Stimulated activated CD4-positive, alpha-beta T cell treated with anti-CD3 and anti-CD28 coated beads, Interleukin-2, amount 100 ng/mL, for 48 hours (primary cell): Measurements from ENCODE around the gene CSNK1G2.

Experiments used
- DNase-seq, 2 donors: peaks; one replicate each; pipeline ENCODE4 v3.0.0-alpha.2; 2020

CSNK1G2 gene

DNA sequence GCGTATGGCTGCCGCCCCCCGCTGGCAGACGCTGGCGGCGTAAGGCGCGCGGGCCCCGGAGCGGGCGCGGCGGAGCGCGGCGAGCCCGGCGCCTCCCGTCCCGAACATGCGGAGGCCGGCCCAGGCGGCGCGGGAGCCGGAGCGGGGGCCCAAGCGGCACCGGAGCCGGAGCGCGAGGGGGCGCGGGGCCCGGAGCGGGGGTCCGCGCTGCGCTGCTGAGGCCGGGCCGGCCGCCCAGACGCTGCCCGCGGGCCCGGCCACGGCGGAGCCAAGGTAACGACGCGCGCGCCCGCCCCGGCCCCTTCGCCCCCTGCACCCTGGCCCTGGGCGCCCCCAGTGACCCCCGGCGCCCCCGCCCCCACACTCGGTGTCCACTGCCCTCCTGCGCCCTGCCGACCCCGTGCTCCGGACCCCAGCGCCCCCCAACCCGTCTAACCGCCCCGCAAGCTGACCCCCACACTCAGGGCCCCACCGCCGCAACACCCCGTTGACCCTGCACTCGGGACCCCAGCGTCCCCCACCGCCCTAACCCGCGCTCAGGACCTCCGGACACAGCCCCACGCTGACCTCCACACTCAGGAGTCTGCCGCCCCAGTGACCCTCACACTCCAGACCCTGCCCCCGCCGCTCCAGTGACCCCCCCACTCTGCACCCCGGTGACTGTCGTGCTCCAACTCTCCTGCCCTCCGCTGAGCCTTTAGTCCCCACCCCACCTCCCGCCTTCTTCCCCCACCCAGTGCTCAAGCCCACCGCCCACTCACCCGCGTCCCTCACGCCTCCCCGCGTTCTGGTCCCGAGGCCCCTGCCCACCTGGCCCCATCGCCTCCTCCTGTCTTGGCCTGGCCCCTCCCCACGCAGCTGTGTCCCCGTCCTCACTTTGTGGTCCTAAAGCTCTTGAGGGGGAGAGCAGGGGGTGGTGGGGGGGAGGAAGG lies at the start of gene CSNK1G2:
TSS of gene CSNK1G2 (plus strand) at position 27 of the 932 bp plus-strand sequence. CDS start 28,601 bp downstream, outside the sequence.
- DNase-seq, result peak in 1 of 2 donors; percentile 26

DNA sequence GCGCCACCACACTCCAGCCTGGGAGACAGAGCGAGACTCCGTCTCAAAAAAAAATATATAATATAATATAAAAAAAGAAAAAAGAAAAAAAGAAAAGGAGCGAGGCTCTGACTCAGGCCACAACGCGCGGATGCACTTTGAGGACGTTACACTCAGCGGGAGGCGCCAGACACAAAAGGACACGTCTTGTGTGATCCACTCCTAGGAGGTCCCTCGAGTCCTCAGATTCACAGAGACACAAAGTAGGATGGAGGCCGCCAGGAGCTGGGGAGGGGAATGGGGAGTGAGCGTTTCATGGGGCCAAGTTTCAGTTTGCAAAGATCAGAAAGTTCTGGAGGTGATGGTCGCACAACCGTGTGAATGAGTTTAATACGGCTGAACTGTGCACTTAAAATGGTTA lies 47.2 kb upstream of the CSNK1G2 start:
- DNase-seq, result no peak

DNA sequence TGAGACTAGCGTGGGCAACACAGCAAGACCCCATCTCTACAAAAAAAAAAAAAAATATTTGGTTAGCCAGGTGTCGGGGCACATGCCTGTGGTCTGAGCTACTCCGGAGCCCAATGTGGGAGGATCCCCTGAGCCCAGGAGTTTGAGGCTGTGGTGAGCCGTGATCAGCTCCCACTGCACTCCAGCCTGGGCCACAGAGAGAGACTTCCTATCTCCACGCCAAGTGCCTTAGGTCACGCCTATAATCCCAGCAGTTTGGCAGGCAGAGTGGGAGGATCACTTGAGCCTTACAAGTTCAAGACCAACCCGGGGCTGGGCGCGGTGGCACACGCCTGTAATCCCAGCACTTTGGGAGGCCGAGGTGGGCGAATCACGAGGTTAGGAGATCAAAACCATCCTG lies 44.5 kb upstream of the CSNK1G2 start:
- no peak for DNase-seq

DNA sequence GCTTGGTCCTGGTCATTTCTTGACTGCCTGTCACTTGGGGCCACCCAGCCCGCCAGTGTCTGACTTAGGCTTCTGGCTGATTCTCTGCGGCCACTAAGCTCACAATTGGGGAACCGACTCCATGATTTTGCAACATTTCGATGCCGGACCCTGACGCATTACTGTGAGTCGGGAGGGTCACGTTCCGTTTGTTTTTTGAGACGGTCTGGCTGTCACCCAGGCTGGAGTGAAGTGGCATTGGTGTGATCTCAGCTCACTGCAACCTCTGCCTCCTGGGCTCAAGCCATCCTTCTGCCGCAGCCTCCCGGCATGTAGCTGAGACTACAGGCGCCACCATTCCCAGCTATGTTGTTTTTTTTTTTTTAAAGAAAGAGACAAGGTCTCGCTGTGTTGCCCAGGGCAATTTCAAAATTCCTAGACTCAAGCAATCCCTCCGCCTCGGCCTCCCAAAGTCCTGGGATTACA lies 39.0 kb upstream of the CSNK1G2 start:
- DNase-seq, result no peak

DNA sequence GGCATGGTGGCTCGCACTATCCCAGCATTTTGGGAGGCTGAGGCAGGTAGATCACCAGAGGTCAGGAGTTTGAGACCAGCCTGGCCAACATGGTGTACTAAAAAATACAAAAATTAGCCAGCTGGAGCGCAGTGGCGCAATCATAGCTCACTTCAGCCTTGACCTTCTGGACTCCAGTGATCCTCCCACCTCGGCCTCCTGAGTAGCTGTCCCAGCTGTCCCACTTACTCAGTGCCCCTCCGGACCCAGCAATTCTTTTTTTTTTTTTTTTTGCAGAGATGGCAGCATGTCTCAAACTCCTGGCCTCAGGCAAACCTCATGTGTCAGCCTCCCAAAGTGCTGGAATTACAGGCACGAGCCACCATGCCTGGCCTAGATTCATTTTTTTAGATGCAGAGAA lies 38.0 kb upstream of the CSNK1G2 start:
- DNase-seq, result no peak

DNA sequence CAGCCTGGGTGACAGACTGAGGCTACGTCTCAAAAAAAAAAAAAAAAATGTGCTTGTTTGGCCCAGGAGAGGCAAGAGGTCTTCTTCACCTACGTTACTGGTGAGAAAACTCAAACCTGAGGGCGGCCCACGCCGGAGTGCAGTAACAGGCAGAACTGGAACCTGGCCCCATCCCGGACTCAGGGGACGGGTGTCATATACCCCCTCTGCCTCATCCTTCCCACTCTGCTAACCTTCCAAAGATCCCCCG lies 36.2 kb upstream of the CSNK1G2 start:
- DNase-seq, result no peak

DNA sequence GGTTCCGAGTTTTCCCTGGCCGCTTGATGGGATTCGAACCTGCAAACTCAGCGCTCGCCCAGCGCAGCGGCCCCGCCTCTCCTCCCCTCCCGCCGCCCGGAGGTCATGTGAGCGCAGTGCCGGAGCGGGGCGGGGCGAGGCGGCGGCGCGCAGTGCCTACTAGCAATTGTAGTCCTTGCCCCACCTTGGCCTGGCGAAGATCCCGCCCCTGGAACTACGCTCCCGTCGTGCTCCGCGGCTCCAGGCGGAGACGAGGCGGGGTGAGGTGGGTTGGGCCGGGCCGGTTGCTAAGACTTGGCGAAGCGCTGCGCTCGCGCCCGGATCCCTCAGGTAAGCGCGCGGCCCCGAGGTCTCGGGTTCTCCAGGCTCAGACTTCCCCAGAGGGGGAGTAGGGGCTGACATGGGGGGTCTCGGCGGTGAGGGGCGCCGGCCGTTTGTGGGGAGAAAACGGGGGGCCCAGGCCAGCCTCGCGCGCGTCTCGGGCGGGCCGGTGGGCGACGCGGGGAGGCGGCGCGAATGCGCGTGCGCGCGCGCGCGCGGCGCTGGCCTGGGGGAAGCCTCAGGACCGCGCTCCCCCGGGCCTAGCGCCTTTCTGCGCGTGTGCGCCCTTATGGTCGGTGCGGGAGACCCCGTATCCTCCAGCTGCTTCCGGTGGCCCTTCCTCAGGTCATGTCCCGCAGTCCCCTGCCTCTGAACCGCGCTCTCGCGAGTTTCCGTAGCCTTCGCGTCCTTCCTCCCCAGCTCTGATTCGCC lies 35.7 kb upstream of the CSNK1G2 start, which contains the start of the genes ADAT3 and SCAMP4:
TSS of gene ADAT3 (plus strand) at position 290 of the 753 bp plus-strand sequence. CDS start 6,649 bp downstream, outside the sequence.
TSS of gene SCAMP4 (plus strand) at position 290 of the 753 bp plus-strand sequence. CDS start 9,621 bp downstream, outside the sequence.
- peak; percentile 95 to 96 for DNase-seq

DNA sequence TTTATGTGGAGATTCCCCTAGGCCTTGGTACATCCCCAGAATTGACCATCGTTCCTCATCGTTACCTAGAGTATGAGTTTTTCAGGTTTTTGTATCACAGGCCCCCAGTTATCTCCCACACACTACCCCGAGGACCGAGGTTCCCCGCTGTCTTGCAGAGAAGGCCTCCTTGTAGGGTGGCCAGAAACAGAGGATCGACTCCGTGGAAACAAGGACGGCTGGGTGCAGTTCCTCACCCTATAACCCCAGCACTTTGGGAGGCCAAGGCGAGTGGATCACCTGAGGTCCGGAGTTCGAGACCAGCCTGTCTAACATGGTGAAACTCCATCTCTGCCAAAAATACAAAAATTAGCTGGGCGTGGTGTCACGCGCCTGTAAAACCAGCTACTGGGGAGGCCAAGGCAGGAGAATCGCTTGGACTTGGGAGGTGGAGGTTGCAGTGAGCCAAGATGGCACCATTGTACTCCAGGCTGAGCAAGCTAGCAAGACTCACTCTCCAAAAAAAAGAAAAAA lies 35.1 kb upstream of the CSNK1G2 start:
- DNase-seq, result no peak

DNA sequence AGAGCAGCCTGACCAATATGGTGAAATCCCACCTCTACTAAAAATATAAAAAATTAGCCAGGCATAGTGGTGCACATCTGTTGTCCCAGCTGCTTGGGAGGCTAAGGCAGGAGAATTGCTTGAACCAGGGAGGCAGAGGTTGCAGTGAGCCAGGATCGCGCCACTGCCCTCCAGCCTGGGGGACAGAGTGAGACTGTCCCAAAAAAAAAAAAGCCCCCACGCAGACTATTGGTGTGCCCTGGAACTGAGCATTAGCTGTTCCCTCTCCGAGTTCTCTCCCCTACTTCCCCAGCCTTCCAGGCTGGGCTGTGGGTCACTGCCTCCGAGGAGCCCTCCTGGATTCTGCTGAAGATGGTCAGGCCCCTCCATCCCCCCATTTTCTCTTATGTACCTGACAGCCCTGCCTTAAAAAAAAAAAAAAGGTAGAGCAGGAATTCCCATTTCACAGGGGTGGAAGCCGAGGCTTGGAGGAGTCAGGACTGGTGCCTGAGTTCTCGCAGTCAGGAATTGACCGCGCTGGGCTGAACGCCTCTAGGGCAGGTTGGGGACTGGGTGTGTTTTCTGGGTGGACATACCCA lies 33.9 kb upstream of the CSNK1G2 start:
- no peak for DNase-seq

DNA sequence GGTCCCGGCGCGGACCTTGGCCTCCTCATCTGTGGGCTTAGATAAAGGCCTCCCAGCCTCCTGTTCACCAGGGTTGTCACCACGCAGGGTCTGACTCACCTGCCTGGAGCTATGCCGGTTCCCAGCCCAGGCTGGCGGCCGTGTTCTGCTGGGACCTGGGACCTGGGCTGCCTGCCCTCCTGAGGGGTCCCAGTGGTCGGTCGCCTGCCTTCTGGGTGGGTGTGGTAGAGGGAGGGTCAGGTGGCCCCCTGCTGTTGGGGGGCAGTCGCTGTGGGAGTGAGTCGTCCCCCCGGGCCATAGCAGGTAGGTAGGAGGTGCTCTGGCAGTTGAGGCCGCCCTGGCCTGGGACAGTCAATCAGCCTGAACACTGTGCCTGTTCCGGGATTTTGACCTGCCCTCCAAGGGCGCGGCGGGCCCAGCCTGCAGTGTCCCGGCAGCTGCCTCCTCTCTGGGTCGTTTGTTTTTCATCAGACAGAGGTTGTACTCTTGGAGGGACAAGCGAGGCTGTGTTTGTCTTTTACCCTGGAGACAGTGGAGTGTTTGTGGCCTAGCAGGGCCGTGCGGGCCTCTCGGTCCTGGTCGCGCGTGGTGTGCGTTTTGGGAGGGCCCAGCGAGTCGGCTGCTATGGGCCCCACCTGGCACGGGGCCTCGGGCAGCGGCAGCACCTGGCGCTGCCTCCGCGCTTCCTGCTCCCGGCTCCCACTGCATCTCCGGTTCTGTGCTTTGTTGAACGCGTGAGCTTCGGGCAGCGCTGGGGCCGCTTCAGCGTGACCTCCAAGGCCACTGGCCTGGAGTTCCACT lies 33.2 kb upstream of the CSNK1G2 start:
- no peak for DNase-seq

DNA sequence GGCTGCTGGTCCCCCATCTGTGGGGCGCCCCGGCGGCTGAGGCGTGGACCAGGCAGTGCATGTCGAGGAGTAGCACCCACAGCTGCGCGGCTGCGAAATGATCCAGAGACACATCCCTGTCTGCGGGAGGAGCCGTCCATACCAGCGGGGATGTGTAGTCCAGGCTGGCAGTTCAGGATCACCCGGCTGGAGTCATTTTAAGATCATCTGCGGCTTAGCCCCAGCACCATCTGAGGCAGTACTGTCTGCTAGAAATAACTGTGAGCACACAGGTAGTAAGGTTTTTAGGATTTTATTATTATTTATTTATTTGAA lies 32.7 kb upstream of the CSNK1G2 start:
- no peak for DNase-seq

DNA sequence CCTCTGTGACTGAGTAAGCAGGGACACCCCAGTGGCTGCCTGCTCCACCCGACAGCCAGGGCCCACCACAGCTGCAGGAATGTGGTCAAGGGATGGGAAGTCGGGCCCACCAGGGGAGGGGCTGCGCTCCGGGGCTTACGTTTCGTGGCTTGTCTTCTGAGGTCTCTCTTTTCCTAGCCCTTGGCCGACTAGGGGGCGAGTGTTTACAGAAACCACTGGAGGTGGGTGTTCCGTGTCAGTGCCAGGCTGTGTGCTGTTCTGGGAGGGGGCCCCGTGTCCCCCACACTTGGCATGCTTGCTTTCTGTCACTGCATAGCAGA lies 31.3 kb upstream of the CSNK1G2 start:
- DNase-seq, result no peak

DNA sequence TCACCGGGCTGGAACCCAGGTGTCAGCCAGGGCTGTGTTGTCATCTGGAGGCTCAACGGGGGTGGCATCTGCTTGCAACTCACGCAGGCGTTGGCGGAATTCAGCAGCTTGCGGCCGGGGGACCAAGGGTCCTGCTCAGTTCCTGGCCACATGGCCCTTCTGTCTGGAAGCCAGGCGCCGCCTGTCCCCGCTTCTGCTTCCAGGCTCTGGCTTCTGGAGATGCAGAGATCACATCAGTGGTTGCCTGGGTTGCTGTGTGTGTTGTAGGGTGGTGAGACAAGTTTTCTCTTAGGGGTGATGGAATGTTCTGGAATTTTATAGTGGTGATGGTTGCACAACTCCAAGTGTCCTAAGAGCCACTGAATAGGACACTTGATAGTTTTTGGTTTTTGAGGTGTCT lies 30.8 kb upstream of the CSNK1G2 start:
- no peak for DNase-seq

DNA sequence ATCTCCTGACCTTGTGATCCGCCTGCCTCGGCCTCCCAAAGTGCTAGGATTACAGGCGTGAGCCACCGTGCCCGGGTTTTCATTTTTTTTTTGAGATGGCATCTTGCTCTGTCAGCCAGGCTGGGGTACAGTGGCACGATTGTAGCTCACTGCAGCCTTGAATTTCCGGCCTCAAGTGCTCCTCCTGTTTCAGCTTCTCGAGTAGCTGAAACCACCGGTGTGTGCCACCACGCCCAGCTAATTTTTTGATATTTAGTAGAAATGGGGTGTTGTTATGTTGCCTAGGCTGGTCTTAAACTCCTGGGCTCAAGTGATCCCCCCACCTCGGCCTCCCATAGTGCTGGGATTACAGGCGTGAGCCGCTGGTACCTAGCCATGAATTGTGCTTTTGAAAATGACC lies 29.9 kb upstream of the CSNK1G2 start:
- DNase-seq, result no peak

DNA sequence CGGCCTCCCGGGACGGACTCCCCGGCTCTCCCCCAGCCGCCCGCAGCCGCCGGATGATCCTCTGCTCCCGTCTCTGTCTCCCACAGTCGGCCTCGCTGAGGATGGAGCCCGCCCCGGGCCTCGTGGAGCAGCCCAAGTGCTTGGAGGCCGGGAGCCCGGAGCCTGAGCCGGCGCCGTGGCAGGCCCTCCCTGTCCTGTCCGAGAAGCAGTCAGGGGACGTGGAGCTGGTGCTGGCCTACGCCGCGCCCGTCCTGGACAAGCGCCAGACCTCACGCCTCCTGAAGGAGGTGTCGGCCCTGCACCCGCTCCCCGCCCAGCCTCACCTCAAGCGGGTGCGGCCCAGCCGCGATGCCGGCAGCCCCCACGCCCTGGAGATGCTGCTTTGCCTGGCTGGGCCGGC lies 29.0 kb upstream of the CSNK1G2 start:
- DNase-seq, result no peak

DNA sequence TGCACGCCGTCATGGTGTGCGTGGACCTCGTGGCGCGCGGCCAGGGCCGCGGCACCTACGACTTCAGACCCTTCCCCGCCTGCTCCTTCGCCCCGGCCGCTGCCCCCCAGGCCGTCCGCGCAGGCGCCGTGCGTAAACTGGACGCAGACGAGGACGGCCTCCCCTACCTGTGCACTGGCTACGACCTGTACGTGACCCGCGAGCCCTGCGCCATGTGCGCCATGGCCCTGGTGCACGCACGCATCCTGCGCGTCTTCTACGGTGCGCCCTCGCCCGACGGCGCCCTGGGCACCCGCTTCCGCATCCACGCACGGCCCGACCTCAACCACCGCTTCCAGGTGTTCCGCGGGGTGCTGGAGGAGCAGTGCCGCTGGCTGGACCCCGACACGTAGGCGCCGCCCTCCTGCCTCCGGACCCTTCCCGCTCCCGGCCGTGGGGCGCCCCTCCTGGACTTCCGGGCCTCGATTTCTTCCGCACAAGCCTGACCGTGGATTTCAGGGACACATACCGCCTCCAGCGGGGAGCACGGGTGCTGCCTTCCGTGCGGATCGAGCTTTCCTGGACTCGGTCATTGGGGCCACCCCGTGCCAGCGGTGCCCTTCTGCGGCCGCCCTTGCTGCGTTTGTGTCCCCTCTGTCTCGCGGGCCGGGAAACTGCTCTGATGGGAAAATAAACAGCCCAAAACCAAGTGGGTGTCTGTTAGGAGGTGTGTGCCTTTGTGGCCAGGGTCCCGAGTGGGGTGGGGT lies 28.0 kb upstream of the CSNK1G2 start:
- no peak for DNase-seq

DNA sequence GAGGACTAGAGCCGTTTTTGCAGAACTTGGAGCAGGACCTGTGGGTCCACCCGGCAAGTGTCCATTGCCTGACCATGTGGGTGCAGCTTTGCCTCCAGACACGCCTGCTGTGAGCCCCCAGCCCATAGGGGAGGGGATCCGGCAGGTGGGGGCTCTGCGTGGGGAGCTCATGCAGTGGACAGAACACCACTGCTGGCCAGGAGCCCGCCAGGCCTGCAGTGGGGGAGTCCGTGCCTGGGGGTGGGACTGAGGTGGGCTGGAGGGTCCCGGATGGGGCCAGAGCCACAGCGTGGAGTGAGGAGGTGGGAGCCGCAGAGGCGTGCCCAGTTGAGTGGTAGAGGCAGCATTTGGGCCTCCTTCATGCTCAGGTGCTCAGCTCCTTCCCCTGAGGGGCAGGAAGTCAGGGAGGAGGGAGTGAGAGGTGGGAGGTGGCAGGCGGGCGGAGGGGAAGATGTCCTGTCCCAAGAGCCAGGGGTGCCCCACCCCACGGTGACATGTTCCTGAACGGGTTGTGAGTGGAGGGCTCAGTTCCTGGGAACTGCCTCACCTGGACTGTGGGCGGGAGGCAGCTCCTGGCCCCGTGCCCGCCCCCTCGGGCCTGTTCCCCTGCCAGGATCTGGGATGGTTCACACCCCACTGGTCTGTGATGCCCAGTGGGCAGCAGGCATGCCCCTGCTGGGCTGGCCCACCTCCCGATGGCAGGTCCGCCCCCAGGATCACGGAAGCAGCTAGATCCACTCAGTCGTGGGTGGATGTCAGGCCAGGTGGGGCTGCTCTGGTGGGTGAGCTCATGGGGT lies 27.0 kb upstream of the CSNK1G2 start:
- DNase-seq, result no peak

DNA sequence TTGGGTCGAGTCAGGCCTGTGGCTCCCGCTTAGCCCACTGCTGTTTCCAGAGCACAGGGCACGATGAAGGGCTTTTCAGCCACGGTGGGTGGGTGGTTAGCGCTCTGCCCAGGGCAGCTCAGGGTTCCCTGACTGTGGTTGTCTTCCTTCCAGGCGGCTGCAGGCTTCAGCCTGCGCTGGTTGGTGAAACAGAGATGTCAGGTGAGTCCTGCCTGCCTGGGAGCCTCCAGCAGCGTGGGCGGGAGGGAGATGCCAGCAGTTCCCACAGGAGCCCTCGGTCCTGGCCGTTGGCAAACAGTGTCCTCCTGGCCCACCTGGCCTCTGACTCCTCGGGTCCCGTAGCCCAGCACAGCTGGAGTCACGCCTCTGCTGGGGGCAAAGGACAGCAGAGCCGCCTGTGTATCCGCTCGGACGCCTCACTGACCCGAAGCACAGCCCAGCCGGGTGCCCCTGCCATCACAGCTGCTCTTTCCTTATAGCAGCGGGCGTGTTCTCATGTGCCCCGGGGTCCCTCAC lies 26.1 kb upstream of the CSNK1G2 start:
- DNase-seq, result no peak

DNA sequence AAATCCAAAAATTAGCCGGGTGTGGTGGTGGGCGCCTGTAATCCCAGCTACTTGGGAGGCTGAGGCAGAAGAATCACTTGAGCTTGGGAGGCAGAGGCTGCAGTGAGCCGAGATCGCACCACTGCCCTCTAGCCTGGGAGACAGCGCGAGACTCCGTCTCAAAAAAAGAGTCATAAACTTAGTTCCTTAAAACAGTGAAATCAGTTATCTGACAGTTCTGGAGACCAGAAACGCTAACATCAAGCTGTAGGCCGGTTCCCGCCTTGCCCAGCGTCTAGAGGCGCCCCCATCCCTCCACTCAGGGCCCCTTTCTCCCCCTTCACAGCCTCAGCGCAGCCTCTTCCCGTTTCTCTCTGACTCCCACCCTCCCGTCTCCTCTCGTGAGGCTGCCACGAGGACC lies 23.8 kb upstream of the CSNK1G2 start:
- DNase-seq, result no peak

DNA sequence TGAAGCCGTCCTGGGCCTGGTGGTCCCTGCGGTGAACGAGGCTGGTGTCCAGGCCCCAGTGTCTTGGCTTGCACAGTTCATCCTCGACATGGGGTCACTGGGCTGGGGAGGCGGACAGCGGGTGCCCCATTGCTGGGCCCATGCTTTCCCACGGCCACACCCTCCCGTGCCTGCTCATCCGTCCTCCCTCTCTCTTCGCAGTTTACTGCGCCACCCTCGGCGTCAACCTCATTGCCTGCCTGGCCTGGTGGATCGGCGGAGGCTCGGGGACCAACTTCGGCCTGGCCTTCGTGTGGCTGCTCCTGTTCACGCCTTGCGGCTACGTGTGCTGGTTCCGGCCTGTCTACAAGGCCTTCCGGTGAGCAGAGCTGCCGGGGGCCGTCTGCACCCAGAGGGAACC lies 23.0 kb upstream of the CSNK1G2 start:
- no peak for DNase-seq

DNA sequence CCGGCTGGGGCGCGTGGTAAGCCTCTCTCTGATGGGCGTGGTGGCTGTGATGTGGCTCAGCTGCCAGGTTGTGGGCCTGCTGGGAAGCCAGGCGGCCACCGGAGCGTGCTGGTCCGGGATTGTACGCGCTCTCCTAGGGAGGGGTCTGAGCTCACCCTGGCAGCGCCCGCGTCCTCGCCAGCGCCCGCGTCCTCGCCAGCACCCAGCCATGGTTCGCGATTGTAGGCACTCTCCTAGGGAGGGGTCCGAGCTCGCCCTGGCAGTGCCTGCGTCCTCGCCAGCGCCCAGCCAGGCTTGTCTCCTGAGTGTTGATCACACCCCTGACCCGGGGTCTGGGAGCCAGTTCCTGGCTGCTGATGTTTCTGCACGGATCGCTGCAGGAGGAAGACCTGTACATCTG lies 22.0 kb upstream of the CSNK1G2 start:
- no peak for DNase-seq
